Rectal smooth muscle tissue (tissue), 1 donor: ENCODE measurements around the gene FOXL3.

ENCODE experiments used
- H3K27ac ChIP-seq: one replicate; pipeline ENCODE4 v1.7.0; 2013; ENCODE audit warnings: low read depth, low read length, inconsistent platforms
- H3K27me3 ChIP-seq: one replicate; pipeline ENCODE4 v1.7.0; 2013; ENCODE audit warnings: low read length; ENCODE audit not compliant: control insufficient read depth, insufficient read depth
- H3K36me3 ChIP-seq: one replicate; pipeline ENCODE4 v1.7.0; 2013; ENCODE audit warnings: low read length; ENCODE audit not compliant: control insufficient read depth, insufficient read depth
- H3K4me1 ChIP-seq: one replicate; pipeline ENCODE4 v1.7.0; 2013; ENCODE audit warnings: low read length; ENCODE audit not compliant: control insufficient read depth, insufficient read depth
- H3K4me3 ChIP-seq: one replicate; pipeline ENCODE4 v1.7.0; 2013; ENCODE audit warnings: low read length
- H3K9ac ChIP-seq: one replicate; pipeline ENCODE4 v1.7.0; 2013; ENCODE audit warnings: low read length

FOXL3 gene

DNA sequence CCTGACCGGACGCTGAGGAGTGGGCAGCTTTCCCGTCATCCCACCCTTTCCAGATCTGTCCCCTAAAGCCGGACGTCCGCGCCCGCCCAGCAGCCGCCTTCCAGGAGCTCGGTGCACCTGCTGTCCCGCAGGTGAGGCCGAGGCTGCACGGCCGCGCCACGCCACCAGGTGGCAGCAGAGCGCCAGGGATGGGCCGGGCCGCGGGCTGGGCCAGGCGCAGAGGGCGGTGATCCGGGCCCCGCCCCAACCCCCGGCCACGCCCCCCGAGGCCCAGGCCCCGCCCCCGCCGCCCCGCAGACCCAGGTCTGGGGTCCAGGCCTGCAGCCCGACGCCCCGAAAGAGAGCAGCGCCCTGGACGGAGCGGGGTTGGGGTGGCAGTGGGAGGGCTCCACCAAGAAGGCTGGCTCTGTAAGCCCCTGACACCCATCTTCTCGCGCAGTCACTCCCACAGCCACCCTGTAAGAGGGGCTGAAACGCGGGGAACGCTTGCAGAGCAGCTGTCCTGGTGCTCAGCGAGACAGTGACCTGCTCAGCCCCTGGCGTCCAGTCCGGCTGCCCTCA is 32.2 kb downstream of the FOXL3 start:
- H3K27me3 ChIP-seq = no peaks in the 10 kb centered on the region
- no peaks in the 10 kb centered on the region for H3K4me1 ChIP-seq
- peak overlapping the region; percentile 29 for H3K4me3 ChIP-seq
- no peaks in the 10 kb centered on the region for H3K36me3 ChIP-seq
- H3K27ac ChIP-seq = peak overlapping the region; percentile 6
- H3K9ac ChIP-seq = peak overlapping the region; percentile 19

DNA sequence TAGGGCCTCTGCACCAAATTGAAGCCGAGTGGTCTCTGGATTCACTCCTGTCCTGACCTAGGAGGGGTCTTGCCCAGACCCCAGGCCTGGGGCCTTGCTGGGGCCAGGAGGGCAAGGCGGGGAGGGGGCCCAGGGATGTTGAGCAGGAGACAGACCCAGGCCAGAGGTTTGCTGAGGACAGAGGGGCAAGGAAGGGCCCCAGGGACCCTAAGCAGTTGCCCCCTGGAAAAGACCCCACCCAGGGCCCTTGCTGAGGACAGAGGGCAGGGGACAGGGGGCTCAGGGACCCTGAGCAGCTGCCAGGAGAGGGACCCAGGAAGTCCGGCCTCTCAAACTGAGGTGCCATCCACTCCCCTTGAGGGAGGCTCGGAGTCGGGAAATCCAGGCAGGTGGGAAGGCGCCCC is 32.7 kb downstream of the FOXL3 start:
- no peaks in the 10 kb centered on the region for H3K4me1 ChIP-seq
- no peak overlapping the region for H3K27ac ChIP-seq
- no peak overlapping the region for H3K9ac ChIP-seq

GRCh38 chr7:323410-323809 is 33.4 kb downstream of the FOXL3 start:
- Histone ChIP-seq H3K9ac (no peak overlapping the region), H3K4me1 (no peaks in the 10 kb centered on the region), H3K27ac (no peak overlapping the region), H3K36me3 (no peaks in the 10 kb centered on the region), H3K4me3 (no peak overlapping the region), H3K27me3 (no peaks in the 10 kb centered on the region)

More for the DNA sequence above, 32.7 kb downstream of the FOXL3 start:
- Histone ChIP-seq H3K27me3 (no peaks in the 10 kb centered on the region), H3K36me3 (no peaks in the 10 kb centered on the region), H3K4me3 (no peak overlapping the region)

DNA sequence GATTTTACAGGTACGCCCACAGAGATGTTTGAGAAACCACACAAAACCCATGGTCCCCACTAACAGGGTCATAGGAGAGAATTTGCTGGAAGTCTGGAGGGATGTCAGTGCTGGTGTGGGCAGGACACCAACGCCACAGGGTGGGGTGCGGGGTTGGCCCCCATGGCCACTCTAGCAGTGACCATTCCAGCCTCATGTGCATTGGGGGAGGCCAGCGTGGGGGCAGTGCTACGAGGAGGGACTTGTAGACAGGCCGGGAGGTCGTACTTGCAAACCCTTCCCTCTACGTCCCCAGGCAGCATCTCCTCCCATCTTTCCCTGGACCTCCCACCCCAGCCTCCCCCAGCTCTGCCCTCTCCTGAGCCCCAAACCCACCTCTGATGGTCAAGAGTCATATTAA is 34.0 kb downstream of the FOXL3 start:
- Histone ChIP-seq H3K9ac (no peak overlapping the region), H3K4me1 (no peaks in the 10 kb centered on the region), H3K36me3 (no peaks in the 10 kb centered on the region), H3K4me3 (no peak overlapping the region), H3K27ac (no peak overlapping the region), H3K27me3 (no peaks in the 10 kb centered on the region)

- H3K27me3 ChIP-seq = no peaks in the 10 kb centered on the region
- no peak overlapping the region for H3K4me3 ChIP-seq
- H3K36me3 ChIP-seq = no peaks in the 10 kb centered on the region
- no peak overlapping the region for H3K9ac ChIP-seq
- H3K4me1 ChIP-seq = no peaks in the 10 kb centered on the region
- H3K27ac ChIP-seq = no peak overlapping the region
Measured at GRCh38 chr7:325051-325798, 35.3 kb downstream of the FOXL3 start.

DNA sequence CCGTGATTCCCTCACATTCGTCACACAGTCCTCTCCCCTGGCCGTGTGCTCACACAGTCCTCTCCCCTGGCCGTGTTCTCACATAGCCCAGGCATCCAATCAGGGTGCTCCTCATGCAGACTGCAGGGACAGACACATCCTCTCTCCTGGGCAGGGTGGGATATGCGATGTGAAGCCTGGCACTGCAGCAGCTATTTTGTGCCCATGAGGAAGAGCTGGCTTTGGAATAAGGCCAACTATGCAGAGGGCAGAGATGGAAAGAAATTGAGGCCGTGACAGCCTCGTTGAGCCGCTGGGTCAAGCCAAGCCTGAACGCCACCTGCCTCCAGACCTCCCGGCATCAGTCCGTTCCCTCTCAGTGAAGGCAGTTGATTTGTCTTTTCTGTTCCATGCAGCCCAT is 35.8 kb downstream of the FOXL3 start:
- no peaks in the 10 kb centered on the region for H3K4me1 ChIP-seq
- H3K36me3 ChIP-seq = no peaks in the 10 kb centered on the region
- H3K9ac ChIP-seq = no peak overlapping the region
- H3K27ac ChIP-seq = no peak overlapping the region
- H3K27me3 ChIP-seq = no peaks in the 10 kb centered on the region
- H3K4me3 ChIP-seq = no peak overlapping the region

DNA sequence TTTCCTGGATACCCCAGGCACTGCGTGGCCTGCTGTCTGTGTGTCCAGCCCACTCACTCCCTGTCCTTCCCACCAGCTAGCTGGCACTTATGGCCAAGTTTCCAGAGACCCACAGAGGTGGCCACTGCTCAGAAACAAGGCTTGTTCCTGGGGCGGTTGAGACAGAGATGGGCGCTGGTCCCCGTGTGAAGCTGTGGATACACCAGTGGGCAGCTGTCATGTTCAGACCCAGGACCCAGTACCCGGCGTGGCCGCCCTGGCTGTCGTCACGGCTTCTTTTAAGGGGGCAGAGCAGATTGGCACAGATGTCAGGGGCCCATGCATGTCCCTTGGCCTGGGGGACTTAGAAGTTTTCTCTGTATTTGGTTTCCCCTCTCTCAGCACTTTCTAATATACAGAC is 36.3 kb downstream of the FOXL3 start:
- Histone ChIP-seq H3K27me3 (no peaks in the 10 kb centered on the region), H3K36me3 (no peaks in the 10 kb centered on the region), H3K4me3 (no peak overlapping the region), H3K27ac (peak overlapping the region; percentile 17), H3K4me1 (no peaks in the 10 kb centered on the region), H3K9ac (no peak overlapping the region)

DNA sequence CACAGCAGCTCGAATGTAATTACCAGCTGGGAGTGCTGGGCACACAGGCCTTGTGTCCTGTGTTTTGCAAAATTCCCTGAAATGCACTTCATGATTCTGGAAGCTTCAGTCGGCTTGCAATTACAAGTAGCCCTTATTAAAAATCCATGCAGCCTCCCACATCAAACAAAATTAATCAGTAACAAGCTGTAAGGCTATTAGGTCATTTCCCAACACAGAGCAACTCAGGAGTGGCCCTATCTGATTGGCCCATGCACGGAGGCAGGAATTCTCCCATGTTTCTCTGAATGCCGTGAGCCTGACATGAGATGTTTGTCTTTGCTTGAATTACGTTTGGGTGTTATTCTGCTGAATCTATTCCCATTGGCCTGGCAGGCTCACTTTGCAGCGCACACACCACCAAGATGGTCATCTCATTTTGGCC is 36.9 kb downstream of the FOXL3 start:
- Histone ChIP-seq H3K4me3 (no peak overlapping the region), H3K27ac (no peak overlapping the region), H3K27me3 (no peaks in the 10 kb centered on the region), H3K36me3 (no peaks in the 10 kb centered on the region), H3K9ac (no peak overlapping the region), H3K4me1 (no peaks in the 10 kb centered on the region)

DNA sequence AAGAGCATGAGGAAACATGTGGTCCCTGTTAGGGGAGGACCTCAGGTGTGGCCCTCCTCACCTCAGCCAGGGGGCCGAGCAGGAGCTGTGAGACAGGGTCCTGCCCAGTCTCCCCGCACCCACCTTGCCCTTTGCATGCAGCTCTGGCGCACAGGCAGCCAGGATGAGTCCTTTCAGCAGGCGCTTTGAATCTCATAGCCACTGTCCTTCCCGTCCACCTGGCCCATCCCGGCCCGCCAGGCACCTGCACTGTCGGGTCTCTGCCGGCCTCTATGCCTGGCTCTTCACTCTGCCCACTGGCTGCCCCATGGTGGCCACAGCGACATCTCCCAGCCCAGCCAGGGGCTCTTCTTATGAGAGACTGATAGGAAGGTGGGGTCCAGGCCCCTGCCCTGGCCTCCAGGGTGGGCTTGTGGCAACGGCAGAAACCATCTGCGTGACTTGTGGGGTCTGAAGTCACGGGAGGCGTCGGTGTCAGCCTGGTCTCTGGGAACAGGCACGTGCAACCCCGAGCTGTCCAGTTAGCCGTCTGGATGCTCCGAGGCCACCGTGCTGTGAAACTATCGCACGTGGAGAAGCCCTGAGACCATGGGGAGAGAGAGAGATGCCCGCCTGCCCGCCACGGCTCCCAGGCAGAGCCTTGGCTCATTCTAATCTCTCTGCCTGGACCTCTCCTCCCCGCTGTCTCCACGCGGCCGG is 37.4 kb downstream of the FOXL3 start:
- Histone ChIP-seq H3K27me3 (no peaks in the 10 kb centered on the region), H3K36me3 (no peaks in the 10 kb centered on the region), H3K27ac (no peak overlapping the region), H3K9ac (no peak overlapping the region), H3K4me1 (no peaks in the 10 kb centered on the region), H3K4me3 (no peak overlapping the region)

DNA sequence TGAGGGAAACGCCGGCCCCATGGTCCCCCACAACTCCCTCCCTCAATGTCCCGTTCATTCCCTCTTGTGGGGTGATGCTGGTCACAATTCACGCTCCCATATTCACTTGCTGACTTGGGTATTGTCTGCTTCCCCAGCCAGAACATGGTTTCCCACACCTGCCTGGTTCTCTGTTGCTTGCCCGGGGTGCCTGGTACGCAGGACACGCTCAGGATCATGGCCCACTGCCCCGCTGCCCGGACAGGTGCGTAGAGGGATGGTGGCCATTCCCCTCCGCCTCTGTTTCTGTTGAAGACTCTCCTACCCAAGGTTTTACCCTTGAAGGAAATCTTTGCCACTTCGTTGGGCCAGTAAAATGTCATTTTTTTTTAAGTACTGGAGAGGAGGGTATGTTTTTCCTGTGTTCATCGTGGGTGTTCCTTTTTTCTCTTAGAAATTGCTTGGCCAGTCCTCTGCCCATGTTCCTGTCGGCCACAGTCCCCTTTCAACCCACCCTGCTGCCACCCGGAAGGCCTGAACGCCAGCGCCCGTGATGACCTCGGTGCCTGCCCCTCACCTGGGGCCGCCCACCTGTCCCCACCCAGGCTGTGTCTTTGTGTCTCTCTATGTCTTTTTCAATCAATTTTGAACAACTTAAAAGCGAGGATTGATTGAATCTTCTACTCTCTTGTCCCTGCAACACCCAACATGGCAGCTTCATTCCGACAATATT is 38.2 kb downstream of the FOXL3 start:
- no peaks in the 10 kb centered on the region for H3K27me3 ChIP-seq
- H3K27ac ChIP-seq = no peak overlapping the region
- H3K4me3 ChIP-seq = no peak overlapping the region
- H3K9ac ChIP-seq = no peak overlapping the region
- H3K36me3 ChIP-seq = no peaks in the 10 kb centered on the region
- peaks cover 3% of the 10 kb centered on the region for H3K4me1 ChIP-seq

GRCh38 chr7:329691-330281 is 39.8 kb downstream of the FOXL3 start:
- Histone ChIP-seq H3K27me3 (no peaks in the 10 kb centered on the region), H3K36me3 (no peaks in the 10 kb centered on the region), H3K27ac (no peak overlapping the region), H3K9ac (no peak overlapping the region), H3K4me1 (peaks cover 6% of the 10 kb centered on the region), H3K4me3 (no peak overlapping the region)
